Stimulated activated CD8-positive, alpha-beta memory T cell treated with anti-CD3 and anti-CD28 coated beads, Interleukin-15, amount 100 ng/mL, for 48 hours (primary cell): ENCODE measurements around the gene RNF144A.
A peak's percentile ranks its signal among the peaks of the same experiment; 100 is the strongest.

Source experiments
- DNase-seq, 2 donors: peaks; one replicate each; pipeline ENCODE4 v3.0.0-alpha.2; 2020; ENCODE audit warnings: low read depth in 2 of 2

Gene RNF144A

GRCh38 chr2:7044253-7045250 is 127.3 kb downstream of the RNF144A start:
- peak in 1 of 2 donors; percentile 36 for DNase-seq

DNA sequence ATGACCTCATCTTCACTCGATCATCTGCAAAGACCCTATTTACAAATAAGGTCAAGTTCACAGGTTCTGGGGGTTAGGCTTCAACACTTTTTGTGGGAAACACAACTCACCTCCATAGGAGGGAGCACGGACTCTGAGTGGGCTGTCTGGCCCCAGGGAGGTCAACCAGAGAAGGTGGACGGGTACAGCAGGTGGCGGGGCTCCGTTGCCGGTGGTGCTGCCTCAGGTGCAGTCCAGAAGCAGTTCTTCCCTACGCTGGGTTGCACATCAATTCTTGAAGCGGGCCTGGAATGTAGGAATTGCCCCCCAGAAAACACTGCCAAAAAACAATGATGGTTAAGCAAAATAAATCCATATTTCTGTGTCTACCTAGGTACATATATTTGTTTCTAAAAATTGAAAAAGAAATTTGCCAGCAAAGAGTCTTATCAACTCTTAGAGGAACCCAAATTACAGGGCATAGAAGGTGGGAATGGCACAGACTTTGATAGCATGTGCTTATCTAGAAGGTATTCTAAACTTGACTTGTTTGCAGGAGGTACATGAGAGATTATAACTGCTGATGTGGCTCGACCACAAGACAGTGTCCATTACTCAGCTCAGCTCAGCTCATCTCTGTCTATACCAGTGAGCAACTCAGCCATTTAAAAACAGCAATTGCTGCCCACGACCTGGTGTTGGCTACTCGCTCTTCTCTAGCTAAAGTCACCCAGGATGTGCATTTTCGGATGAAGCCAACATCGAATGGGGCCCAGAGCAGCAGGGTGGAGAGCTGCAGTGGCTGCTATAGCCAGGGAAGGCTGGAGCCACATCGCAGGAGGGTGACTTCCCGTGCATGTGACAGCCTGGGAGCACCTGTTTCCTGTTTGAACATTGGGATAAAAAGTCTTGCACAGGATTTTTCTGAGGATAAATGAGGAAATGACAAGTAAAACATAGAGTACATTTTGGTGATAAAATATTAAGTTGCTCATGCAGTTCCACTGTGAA is 128.7 kb downstream of the RNF144A start:
- DNase-seq = no peak

DNA sequence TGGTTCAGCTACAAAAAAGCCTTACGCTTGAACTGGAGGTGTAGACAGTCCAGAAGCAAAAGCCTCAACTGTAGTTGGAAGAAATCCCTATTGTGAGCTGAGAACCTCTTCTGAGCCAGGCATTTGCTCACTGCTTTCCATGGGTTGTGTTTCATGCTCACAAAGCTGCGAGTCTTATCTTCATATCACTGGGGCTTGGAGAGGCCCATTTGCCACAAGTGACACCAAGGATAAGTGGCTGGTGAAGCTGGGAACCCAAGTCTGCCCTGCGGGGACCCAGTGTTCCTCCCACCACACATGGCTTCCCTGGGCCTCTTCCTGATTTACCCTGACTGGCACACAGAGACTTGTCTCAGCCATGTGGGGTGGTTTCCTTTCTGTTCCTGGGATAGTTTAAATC is 130.4 kb downstream of the RNF144A start:
- no peak for DNase-seq

DNA sequence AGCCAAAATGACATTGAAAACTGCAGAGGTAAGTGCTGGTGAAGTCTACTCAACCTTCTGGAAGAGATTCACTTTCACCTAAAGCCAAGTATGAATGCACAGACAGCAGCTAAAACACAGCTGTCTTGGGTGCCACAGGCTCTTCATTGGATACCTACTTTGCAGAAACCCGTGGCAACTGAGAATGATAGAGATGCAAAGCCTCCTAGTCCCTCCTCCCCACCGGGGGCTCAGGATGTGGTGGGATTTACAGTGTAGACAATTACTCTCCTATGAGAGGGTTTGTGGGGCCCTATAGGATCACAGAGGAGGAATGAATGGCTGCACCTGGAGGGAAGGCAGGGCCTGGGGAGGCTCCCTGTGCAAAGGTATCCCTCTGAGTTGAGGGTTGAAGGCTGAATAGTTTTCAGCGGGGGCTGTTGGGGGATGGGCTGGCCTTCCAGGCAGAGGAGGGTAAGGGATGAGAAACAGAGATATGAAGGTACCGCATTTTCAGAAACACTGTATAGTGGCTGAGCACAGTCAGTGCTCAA is 131.6 kb downstream of the RNF144A start:
- no peak for DNase-seq

DNA sequence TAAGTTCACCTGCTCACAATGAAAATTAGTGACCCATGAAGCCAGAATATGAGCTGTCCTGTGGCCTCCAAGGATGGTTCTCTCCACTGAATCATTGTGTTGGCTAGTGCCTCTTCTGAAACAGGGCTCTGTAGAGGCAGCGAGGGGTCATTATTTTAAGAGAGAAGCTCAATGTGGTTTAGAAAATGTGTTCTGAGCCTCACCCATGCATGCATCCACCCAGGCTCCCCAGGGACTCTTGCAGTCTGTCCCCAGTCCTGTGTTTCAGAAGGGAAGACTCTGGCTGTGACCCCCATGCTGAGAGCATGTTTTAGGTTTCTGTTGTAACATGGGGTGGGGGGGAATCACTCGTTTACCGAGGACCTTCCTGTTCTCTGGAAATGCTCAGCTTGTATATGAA is 135.2 kb downstream of the RNF144A start:
- DNase-seq = no peak

DNA sequence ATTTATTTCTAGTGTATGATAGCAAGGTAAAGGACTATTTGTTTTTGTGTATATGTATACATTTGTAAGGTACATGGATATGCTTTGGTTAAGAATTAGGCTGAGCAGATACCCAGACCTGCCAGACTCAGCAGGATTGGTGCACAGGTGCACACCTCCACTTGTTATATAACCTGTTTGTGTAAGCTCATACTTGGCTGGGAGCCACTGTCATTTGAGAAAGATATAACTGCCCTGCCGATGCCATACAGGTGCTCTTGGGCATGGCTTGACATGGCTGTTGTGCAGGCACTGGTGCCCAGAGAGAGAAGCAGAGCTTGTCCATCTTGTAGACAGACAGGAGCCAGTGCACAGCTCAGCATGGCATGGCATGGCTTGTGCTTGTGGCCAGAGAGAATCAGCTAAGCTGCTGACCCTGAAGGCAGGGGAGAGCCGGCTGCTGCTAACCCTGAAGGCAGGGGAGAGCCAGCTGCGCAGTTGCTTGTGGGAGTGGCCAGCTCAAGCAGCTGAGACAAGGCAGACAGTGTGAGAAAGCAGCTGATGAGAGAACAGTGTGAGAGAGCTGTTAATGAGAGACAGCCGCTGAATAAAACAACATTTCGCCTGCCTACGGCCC is 136.5 kb downstream of the RNF144A start:
- DNase-seq = no peak

GRCh38 chr2:7057865-7058400 is 140.7 kb downstream of the RNF144A start:
- DNase-seq = no peak

GRCh38 chr2:7060156-7060555 is 142.9 kb downstream of the RNF144A start:
- no peak for DNase-seq

GRCh38 chr2:7060631-7061449 is 143.6 kb downstream of the RNF144A start:
- DNase-seq = no peak

DNA sequence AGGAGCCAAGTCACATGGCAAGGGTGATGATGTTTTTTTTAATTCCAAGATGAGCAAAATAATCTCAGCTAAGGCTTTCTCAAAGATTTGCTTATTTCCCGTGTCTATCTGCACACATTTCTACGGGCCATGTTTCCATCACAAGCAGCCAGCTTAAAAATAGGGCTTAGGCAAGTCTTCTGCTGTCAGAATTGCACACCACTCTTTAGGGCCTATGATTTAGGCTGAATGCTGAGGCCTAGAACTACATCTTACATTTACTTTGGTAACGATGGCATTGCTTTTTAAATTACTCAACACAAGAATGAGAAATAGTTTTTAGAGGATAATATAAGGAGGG is 144.2 kb downstream of the RNF144A start:
- no peak for DNase-seq

- DNase-seq = no peak
Observed at GRCh38 chr2:7061921-7062320, 144.7 kb downstream of the RNF144A start.

DNA sequence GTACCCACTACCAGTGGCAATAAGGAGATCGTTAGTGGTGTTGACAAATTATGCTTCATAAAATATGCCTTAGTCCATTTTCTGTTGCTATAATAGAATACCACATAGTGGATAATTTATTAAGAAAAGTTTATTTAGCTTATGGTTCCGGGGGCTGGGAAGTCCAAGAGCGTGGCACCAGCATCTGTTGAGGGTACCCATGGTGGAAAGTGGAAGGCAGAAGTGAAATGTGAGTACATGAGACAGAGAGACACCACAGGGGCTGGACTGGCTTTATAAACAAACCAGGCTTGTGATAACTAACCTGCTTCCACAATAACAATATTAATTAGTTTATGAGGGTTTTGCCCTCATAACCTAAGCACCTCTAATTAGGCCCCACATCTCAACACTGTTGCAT is 146.6 kb downstream of the RNF144A start:
- no peak for DNase-seq

DNA sequence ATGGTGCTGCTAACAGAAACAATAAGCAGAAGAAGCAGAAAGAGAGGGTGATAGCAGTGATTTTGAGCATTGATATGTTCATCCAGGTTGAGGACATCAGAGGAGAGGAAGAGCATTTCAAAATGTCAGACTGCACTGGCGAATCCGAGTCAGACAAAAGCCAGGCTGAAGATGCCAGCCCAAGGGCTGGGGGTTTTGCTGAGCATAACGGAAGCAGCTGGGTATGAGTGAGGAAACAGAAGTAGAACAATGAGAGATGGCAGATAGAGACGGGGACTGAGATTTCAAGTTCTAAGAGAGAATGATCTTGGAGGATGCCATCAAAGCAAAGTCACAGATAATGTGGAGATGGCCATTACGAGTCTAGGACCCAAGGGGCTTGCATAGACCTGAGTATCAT is 151.2 kb downstream of the RNF144A start:
- DNase-seq = no peak

DNA sequence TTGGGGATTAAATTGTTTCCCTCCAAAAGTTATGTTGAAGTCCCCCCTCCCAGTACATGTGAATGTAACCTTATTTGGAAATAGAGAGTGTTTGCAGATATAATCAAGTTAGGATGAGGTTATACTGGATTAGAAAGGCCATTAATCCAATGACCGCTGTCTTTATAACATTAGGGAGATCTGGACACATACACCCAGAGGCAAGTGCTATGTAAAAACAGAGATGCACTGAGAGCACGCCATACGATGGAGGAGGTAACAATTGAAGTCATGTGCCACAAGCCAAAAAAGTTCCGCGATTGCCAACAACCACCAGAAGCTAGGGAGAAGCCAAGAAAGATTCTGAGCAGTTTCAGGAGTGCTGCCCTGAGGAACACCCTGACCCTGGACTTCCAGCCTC is 153.3 kb downstream of the RNF144A start:
- no peak for DNase-seq

DNA sequence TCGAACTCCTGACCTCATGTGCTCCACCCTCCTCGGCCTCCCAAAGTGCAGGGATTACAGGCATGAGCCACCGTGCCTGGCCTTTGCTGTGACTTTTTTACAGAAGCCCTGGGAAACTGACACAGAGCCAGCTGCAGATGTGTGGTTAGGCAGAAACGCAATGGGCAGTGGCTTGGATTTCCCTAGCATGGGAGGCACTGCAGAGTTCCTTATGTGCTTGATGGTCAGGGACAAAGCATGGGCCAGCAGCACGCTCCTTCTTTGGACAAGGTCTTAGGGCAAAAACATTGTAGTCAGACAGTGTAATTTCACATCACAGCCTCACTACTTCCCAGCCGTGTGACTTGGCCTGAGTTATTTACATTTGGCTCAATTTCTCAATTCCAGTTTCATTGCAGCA is 153.9 kb downstream of the RNF144A start:
- no peak for DNase-seq

DNA sequence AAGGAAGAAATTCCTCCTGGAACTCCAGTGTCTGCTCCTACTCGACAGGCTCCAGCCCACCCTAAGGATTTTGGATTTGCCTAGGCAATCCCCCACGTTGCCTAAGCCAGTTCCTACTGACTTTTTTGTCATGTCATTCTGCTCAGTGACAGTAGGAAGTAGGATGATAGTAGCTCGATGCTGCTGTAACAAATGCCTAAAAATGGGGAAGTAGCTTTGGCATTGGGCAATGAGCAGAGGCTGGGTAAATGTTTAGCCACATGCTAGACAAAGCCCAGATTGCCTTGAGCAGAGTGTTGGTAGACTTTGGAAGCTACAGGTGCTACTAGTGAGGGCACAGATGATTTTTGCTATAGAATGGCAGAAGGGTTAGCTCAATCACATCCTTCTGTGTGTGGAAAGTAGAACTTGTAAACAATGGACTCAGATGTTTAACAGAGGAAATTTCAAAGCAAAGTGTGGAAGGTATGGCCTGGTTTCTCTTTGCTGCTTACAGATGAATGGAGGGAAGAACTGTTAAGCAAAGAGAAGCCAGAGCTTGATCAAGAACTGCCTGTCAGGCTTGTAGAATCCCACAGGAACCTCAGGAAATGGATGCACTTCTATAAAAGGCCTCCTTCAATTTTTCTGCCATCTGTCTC is 154.8 kb downstream of the RNF144A start:
- DNase-seq = no peak

DNA sequence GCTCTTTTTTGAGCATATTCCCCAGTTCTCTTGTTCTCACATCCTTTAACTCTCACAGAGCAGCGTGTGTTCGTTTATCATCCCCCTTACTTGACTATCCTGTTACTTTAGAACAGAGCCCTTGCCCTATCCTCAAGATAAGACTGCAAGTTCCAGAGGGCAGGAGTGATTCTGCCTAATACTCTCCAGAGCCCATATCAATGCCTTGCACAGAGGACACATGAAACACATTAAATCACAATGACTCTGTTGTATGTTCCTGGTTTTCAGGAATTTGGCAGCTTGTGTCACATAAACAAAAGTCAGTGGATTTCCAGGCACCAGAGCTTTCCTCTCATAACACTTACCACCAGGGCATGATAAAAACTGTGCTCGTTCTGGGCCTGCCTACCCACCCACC is 156.7 kb downstream of the RNF144A start:
- no peak for DNase-seq

GRCh38 chr2:7075834-7076233 is 158.6 kb downstream of the RNF144A start:
- DNase-seq = no peak

GRCh38 chr2:7077660-7078267 is 160.6 kb downstream of the RNF144A start:
- no peak for DNase-seq
